GM12878 (cell line): Measurements from ENCODE around the gene KLK5. TPM values are rescaled to one million over a fixed set of nuclear protein-coding genes. Genes with fewer than 3 reads are reported as not detected.

Experiments used
- ASH2L ChIP-seq: fragments of 300-600, 200-600 bp; sonication (generic); IDR thresholded peaks from 2 replicates; pipeline ENCODE4 v1.6.1; 2017; ENCODE audit warnings: low read depth, mild to moderate bottlenecking, borderline replicate concordance
- DPF2 ChIP-seq: fragments of 450-650 bp; IDR thresholded peaks from 2 replicates; pipeline ENCODE4 v1.6.1; 2017; ENCODE audit warnings: mild to moderate bottlenecking
- E2F8 ChIP-seq: fragments of 450-650 bp; IDR thresholded peaks from 2 replicates; pipeline ENCODE4 v1.6.1; 2018; ENCODE audit warnings: mild to moderate bottlenecking, low read depth, moderate library complexity; ENCODE audit not compliant: partially characterized antibody
- FOS ChIP-seq: IDR thresholded peaks from 3 replicates; pipeline ENCODE4 v1.6.1; 2011; ENCODE audit warnings: borderline replicate concordance; ENCODE audit not compliant: insufficient read length; ENCODE audit errors: extremely low read depth
- IKZF2 ChIP-seq, 2 experiments: fragments of 450-650 bp; IDR thresholded peaks; 2 replicates each; pipeline ENCODE4 v1.6.1; 2017; ENCODE audit warnings: mild to moderate bottlenecking in 2 of 2, moderate library complexity in 2 of 2
- IRF4 ChIP-seq: IDR thresholded peaks from 2 replicates; pipeline ENCODE4 v1.6.1; 2011; ENCODE audit warnings: low read depth, low read length
- JUND ChIP-seq: IDR thresholded peaks from 2 replicates; pipeline ENCODE4 v1.6.1; 2012; ENCODE audit warnings: low read depth, mild to moderate bottlenecking, low read length, improper control_type of control experiment, moderate library complexity
- NBN ChIP-seq: fragments of 450-650 bp; IDR thresholded peaks from 2 replicates; pipeline ENCODE4 v1.6.1; 2016
- RCOR1 ChIP-seq: conservative IDR thresholded peaks from 2 replicates; pipeline ENCODE4 v1.6.1; 2012; ENCODE audit warnings: low read depth, low read length, improper control_type of control experiment
- RUNX3 ChIP-seq: IDR thresholded peaks from 2 replicates; pipeline ENCODE4 v1.6.1; 2012; ENCODE audit warnings: low read length, inconsistent platforms
- ZNF274 ChIP-seq: IDR thresholded peaks from one replicate; pipeline ENCODE4 v1.8.0; 2011; ENCODE audit not compliant: insufficient read length, insufficient read depth
- polyA plus RNA-seq, 11 experiments: library from polyadenylated mRNA; depleted of rRNA in 4 of 11; unstranded in 6 of 11; stranded (reverse) in 5 of 11; fragments of >200 nt; fragmentation: Nextera tagmentation in 4 of 11; fragmentation: Illumina TruSeq in 1 of 11; extraction: Ambion mirVana in 4 of 11; extraction: Trizol in 1 of 11; gene quantifications; 1 replicate in 1 of 11; 2 replicates in 10 of 11; pipeline versions ENCODE4 v1.2.1 to v1.2.3, GENCODE V29; 2011 to 2016; ENCODE audit warnings: inconsistent platforms in 2 of 11, missing spikeins in 2 of 11, low read depth in 1 of 11
- total RNA-seq, 4 experiments: library from RNA; depleted of rRNA in 3 of 4; stranded (reverse); fragments of >200 nt in 3 of 4; fragmentation: Illumina TruSeq in 1 of 4; extraction: Trizol in 1 of 4; gene quantifications; 2 replicates each; pipeline versions ENCODE4 v1.2.1 to v1.2.3, GENCODE V29; 2013 to 2021
- TF ChIP-seq, protein P1 (sequence below): fragments of 450-650 bp; IDR thresholded peaks from 2 replicates; pipeline ENCODE4 v1.6.1; 2017; ENCODE audit warnings: mild to moderate bottlenecking, low read depth, inconsistent platforms; ENCODE audit not compliant: poor library complexity, severe bottlenecking

The KLK5 gene
- total and polyA plus RNA-seq, 10 of the 15 experiments (the other 5 are each of a cell fraction or from before 2014, with no cell fraction given): 0.16 TPM; not detected in 9

GRCh38 chr19:50979758-50980157, 26.9 kb upstream of the KLK5 start (continued):
- TF ChIP-seq, protein P1, sequence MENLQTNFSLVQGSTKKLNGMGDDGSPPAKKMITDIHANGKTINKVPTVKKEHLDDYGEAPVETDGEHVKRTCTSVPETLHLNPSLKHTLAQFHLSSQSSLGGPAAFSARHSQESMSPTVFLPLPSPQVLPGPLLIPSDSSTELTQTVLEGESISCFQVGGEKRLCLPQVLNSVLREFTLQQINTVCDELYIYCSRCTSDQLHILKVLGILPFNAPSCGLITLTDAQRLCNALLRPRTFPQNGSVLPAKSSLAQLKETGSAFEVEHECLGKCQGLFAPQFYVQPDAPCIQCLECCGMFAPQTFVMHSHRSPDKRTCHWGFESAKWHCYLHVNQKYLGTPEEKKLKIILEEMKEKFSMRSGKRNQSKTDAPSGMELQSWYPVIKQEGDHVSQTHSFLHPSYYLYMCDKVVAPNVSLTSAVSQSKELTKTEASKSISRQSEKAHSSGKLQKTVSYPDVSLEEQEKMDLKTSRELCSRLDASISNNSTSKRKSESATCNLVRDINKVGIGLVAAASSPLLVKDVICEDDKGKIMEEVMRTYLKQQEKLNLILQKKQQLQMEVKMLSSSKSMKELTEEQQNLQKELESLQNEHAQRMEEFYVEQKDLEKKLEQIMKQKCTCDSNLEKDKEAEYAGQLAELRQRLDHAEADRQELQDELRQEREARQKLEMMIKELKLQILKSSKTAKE: no peak
- TF ChIP-seq FOS (no peak), DPF2 (no peak), RCOR1 (no peak), IKZF2 (IDR thresholded peaks at IDR 0.05) (no peak), JUND (no peak), IRF4 (no peak), ZNF274 (no peak), E2F8 (no peak), NBN (no peak), RUNX3 (no peak), ASH2L (no peak)
